Stimulated activated CD4-positive, alpha-beta T cell treated with anti-CD3 and anti-CD28 coated beads, Interleukin-12 subunit alpha, Interleukin-12 subunit beta, amount 100 ng/mL, for 48 hours (primary cell): ENCODE measurements around the gene TRUB1.
"Not testable (repeated sequence)": the region's sequence is repeated elsewhere in the genome, so short reads cannot be mapped to it uniquely, and the experiment has no call there.

Source experiments
- DNase-seq, 3 donors: peaks; one replicate each; pipeline ENCODE4 v3.0.0-alpha.2; 2020; ENCODE audit warnings: low read depth in 2 of 3, low spot score in 1 of 3

TRUB1 gene

GRCh38 chr10:114937962-114938855 lies at the start of gene TRUB1:
TRUB1 (plus strand) TSS chr10:114938195; CDS start chr10:114938254, 59 bp downstream.
- peak; percentile 79 to 85 (median 85) for DNase-seq

DNA sequence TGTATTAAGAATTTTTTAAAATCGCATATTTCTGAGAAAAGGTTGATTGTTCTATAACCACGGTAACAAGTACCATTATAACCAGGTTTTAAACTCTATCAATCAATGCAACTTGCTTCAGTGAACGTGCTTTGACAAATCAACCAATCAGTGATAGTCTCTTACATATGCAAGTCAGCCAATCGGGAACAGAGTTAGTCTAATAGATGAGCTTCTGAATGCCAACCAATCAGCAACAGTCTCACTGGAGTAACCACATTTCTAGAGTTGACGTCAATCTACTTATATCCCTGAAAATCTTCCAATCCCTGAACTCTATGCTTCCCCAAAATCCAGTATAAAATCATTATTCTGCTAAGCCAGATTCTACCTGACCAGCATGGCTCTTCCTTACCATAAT lies 44.7 kb upstream of the TRUB1 start:
- no peak for DNase-seq

DNA sequence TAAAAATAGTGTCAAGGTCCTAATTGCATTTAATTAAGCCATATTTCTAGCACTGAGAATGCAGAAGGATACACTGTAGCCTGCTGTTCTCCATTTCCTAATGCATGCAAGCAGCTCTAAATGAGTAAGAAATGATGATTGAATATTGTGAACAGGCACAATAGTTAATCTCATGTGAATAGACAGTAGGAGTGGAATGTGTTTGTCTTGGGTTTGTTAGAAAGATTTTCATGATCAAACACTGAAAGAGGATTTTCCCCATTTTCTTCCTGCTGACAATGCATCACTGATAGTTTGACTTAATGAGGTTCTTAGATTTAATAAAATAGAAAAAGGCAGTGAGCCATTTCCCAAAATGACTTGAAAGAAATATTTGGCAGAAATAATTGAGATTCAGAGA lies 43.1 kb upstream of the TRUB1 start:
- DNase-seq = no peak

DNA sequence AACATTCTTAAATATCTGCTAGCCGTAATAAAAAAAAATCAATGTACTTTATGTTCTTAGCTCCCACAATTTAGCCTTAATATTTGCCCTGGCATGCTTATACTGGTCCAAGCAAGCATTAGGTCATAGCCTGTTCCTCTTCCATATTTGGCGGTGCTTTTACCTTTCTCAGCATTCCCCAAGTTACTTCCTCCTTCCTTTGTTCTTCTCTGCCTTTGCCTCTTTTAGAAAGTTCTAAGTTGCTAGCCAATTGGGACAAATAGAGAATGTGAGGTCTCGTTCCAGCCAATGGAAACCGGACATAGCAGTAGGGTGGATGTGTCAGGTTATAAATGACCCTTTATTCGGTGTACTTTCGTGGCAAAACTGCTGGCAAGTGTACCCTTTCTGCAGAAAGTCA lies 41.0 kb upstream of the TRUB1 start:
- not testable (repeated sequence) for DNase-seq

GRCh38 chr10:114897593-114897992 lies 40.4 kb upstream of the TRUB1 start:
- no peak for DNase-seq

GRCh38 chr10:114899982-114900381 lies 38.0 kb upstream of the TRUB1 start:
- no peak for DNase-seq

DNA sequence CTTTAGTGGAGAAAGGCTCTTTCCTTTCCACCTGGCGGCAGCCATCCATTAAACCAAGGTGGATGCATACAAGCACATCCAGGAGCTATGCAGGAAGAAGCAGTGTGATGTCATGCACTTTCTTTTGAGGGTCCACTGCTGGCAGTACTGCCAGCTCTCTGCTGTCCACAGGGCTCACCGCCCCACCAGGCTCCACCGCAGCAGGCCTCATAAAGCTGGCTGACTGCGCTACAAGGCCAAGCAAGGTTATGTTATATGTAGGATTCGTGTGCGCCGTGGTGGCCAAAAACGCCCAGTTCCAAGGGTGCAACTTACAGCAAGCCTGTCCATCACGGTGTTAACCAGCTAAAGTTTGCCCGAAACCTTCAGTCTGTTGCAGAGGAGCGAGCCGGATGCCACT lies 37.3 kb upstream of the TRUB1 start:
- no peak for DNase-seq

DNA sequence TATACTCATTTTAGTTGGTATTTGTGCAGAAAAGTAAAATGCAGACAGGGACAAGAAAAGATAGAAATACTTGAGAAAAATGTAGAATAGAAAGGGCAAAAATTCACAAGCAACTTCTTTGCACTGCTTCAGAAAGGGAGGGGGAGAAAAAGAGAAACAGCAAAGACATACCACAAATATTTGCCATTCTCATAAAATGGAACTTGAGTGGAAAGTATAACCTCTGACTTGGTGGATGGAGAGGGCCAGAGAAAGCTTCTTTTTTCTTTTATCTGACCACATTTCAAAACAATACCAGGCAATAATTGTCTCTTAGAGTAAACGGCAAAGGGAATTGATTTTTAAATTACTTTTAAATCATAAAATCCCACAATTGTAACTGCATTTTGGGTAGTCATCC lies 35.8 kb upstream of the TRUB1 start:
- DNase-seq = no peak

DNA sequence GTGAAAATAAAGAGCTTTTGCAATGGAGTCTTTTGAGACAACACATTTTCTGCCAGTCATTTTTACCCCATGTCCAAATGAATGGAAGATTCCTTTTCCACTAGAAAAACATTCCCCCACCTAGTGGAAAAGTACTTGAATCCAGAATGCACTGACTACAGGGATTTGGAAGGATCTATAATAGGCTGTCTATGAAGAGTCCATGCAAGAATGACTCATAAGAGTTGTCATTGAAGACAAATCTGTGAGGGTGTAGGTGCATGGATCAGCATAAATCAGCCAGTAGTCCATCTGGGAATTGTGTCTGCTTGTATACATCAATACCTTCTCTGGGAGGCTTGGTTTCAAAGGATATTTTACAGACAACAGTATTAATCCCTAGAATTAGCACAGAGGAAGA lies 32.5 kb upstream of the TRUB1 start:
- no peak for DNase-seq

- DNase-seq = no peak
These were observed 31.0 kb upstream of the TRUB1 start for GRCh38 chr10:114906981-114907380.

- DNase-seq = no peak
These were observed 29.1 kb upstream of the TRUB1 start for GRCh38 chr10:114908896-114909295.

GRCh38 chr10:114911052-114911711 lies 26.8 kb upstream of the TRUB1 start:
- DNase-seq = no peak

DNA sequence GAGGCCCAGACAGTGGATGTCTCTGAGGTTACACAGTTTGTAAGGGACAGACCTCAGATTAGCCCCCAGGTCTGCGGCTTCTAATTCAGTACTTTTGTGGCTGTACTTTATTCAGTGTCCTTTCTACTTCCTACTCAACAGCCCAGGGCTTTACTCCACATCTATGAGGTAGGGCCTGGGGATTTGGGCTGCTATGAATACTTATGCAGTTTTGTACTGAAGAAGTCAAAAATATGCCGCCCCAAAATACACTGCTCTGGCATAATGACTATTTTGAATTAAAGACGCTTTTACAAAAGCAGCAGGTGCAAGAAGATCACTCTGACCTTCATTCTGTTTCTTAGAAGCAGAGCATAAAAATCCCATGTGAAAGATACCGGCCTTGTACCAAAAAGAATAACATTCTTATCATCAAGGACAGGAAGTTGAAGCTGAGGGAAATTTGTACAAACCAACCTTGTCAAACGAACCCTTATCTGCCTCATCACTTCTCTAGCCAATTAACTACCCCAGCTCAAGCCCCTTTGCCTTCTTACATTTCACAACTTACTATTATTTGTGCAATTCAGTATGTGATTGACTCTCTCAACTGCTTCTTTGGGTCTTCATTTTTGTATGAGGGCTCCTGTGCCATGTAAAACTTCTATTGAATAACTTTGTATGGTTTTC lies 26.1 kb upstream of the TRUB1 start:
- no peak for DNase-seq

DNA sequence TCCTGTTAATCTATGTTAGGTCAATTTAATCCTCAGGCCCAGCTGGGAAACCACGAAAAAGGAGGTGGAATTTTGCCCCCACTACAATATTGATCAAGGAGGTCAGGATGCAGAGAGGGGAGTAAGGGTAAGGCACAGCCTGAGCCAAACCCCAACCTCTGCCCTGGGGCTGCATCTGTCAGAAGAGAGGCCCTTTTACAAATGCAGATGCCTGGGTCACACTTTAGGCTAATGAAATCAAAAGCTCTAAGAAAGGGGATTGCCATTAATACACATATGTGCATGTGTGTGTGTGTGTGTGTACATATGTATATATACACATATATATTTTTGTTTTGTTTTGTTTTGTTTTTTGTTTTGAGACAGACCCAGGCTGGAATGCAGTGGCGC lies 25.5 kb upstream of the TRUB1 start:
- no peak for DNase-seq

DNA sequence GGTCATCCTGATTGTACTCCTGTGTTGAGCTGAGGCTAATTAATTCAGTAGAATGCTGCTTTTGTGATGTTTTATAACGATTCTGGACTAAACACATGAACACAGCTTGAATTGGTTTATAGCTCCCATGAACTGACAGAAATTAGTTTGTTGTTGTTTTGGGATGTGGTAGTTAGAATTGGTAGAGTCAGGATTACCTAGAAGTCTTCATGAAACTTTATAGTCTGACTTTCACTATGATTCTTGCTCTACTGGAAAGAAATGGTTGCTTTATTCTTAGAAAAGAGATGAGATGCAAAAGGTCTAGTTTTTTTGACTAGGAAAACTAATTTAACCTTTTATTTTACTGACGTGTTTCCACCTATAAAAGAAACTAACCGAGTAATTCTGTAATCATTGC lies 23.4 kb upstream of the TRUB1 start:
- DNase-seq = no peak

GRCh38 chr10:114915294-114915693 lies 22.7 kb upstream of the TRUB1 start:
- DNase-seq = no peak

DNA sequence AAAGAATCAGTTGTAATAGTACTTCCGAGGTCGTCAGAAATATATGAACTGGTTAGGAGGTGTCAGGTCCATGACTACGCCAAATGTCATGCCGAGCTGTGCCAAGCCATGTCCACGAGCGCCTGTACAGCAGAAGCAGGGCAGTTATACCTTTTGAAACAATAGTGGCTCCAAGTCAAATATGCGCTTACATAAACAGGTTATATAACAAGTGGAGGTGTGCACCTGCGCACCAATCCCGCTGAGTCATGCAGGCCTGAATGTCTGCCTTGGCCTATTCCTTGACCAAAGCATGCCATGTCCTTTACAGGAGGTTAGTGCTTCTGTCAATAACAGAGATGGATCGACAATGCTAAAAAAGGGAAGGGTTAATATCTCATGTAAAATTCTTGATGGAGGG lies 21.3 kb upstream of the TRUB1 start:
- DNase-seq = no peak

GRCh38 chr10:114917459-114917858 lies 20.5 kb upstream of the TRUB1 start:
- no peak for DNase-seq

- no peak for DNase-seq
These were observed 19.9 kb upstream of the TRUB1 start for GRCh38 chr10:114917927-114918672.

DNA sequence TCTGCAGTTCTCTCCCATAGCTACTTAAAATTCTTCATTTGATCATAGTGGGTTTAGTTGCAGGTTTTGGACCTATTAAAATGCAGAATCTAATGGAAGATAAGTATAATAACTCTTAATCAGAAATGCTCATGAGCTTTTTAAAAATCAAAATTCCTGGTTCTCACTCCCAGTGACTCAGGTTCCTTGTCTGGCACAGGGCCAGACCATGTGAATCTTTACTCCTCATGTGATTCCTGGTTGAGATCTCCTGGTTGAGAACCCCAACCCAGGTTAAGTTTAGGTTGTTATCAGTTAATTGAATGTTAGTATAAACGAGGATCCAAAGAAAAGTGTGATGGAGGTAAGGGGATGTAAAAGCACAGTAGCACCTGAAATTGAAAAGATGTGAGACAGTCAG lies 17.5 kb upstream of the TRUB1 start:
- DNase-seq = no peak

DNA sequence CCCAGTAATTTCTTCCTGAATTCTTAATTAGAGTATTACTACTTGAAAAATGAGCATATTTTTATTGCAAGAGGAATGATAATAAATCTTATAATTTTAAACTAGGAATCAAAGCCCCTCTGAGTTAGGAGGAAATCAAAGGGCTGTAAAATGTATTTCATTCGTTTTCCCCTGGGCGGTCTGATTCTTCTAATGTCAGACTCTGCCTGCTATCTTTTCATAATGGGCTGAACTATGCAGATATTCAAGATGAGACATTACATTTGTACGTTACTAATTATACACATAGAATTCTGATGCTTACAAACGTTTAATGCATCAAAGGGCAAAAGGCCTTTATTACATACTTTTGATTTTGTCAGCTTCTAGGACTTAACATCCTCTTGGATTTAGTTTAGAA lies 16.0 kb upstream of the TRUB1 start:
- no peak for DNase-seq
